Placental epithelial cell (primary cell): ENCODE measurements around the gene FGGY. TPM values are rescaled to one million over a fixed set of nuclear protein-coding genes. Genes with fewer than 3 reads are reported as not detected.

ENCODE experiments used
- small RNA-seq: library from RNA; depleted of rRNA; stranded (forward); fragments of <200 nt; gene quantifications from one replicate; pipeline ENCODE3, GENCODE V24; 2012
- total RNA-seq: library from RNA; depleted of rRNA; stranded (reverse); fragments of >200 nt; gene quantifications from 2 replicates; pipeline ENCODE4 v1.2.3, GENCODE V29; 2012

The FGGY gene, protein sequence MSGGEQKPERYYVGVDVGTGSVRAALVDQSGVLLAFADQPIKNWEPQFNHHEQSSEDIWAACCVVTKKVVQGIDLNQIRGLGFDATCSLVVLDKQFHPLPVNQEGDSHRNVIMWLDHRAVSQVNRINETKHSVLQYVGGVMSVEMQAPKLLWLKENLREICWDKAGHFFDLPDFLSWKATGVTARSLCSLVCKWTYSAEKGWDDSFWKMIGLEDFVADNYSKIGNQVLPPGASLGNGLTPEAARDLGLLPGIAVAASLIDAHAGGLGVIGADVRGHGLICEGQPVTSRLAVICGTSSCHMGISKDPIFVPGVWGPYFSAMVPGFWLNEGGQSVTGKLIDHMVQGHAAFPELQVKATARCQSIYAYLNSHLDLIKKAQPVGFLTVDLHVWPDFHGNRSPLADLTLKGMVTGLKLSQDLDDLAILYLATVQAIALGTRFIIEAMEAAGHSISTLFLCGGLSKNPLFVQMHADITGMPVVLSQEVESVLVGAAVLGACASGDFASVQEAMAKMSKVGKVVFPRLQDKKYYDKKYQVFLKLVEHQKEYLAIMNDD
- 17.6 and 54.2 TPM in 2 replicates for total RNA-seq

GRCh38 chr1:59296358-59297256 lies at the start of gene FGGY:
TSS of gene FGGY (plus strand) at chr1:59297094. CDS start at chr1:59321550, 24,456 bp downstream.

Small RNA genes within 50 kb of the gene (small RNA-seq; reads per million reads assigned to genes)
- not detected for gene MIR4711
